ENCODE measurements around the gene TPGS1.

Gene TPGS1

GRCh38 chr19:482186-483041 lies 24.9 kb upstream of the TPGS1 start:
- DNase-seq (ENCODE audit: low read depth in 1 of 2, low spot score in 1 of 2) = no peak
- in situ Hi-C loops (cut with HindIII; ENCODE audit: low pct_unique_long_range_greater_than_20kb, low sequenced_read_pairs) = no loop called here
- no peak for TF ChIP-seq JUND (IDR thresholded peaks at IDR 0.05; ENCODE audit: low read depth)

DNA sequence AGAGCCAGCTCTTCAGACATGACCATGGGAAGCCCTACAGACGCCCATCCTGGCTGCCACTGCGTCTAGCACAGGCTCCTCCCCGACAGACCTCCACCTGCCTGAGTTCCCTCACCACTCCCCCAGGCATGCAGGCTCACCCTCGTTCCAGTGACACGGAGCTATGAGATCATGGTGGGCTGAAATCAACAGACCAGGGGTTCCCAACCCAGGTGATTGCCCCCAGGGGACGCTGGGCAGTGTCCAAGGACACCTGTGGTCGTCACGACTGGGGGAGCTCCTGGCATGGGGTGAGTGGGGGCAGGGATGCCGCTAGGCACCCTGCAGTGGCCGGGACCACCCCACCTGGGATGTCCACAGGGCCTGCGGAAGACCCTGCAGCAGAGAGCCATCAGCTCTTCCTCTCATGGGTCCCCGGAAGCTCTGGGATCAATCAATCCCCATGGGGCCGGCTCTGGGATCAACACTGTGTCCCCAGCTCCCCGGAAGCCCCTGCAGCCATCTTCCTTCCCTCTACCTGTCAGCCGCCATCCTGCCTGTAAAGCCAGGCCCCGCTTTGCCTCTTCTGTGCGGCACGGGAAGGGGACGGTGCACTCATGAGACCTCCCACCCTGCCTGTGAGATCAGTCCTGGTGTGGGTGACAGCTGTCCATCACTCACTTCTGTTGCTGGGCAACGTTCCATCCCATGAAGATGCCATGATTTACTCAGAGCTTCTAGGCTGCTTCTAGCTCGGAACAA lies 23.8 kb upstream of the TPGS1 start:
- no peak for DNase-seq (ENCODE audit: low read depth in 1 of 2, low spot score in 1 of 2)
- no peak for TF ChIP-seq JUND (IDR thresholded peaks at IDR 0.05; ENCODE audit: low read depth)
- in situ Hi-C loops (cut with HindIII; ENCODE audit: low pct_unique_long_range_greater_than_20kb, low sequenced_read_pairs) = no loop called here

DNA sequence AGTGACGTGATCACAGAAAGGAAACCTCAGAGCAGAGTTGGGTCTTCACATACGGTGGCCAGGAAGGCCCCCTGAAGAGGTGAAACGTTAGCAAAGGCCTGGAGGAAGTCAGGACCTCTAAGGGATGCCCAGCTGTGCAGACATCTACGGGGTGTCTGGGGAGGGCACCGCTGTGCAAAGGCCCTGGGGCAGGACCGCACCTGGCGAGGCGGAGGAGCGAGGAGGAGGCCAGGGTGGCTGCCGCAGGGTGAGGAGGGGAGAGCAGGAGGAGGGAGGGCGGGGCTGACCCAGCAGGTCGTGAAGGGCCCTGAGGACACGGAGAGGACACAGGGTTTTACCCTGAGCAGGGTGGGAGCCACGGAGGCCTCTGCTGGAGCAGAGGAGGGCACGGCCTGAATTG lies 22.8 kb upstream of the TPGS1 start:
- no peak for DNase-seq (ENCODE audit: low read depth in 1 of 2, low spot score in 1 of 2)
- TF ChIP-seq JUND (IDR thresholded peaks at IDR 0.05; ENCODE audit: low read depth) = no peak
- in situ Hi-C loops (cut with HindIII; ENCODE audit: low pct_unique_long_range_greater_than_20kb, low sequenced_read_pairs) = no loop called here

DNA sequence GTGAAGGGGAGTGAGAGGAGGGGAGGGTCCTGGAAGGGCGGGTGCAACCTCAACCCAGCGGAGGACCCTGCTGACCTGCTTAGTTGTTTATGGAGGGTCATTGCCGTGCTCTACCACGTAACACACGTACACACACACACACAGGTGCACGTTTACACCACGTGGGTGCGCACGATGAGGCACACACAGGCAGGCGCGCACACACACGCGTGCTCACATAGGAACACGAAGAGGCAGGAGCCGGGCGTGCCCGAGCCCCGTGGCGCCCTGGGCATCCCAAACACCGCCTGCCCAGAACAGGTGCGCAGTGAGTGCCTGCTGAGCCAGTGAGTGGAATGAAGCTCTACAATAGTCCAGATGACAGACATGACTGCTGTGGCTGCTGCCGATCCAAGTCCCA lies 22.2 kb upstream of the TPGS1 start:
- DNase-seq (ENCODE audit: low read depth in 1 of 2, low spot score in 1 of 2) = no peak
- in situ Hi-C loops (cut with HindIII; ENCODE audit: low pct_unique_long_range_greater_than_20kb, low sequenced_read_pairs) = no loop called here
- TF ChIP-seq JUND (IDR thresholded peaks at IDR 0.05; ENCODE audit: low read depth) = no peak

DNA sequence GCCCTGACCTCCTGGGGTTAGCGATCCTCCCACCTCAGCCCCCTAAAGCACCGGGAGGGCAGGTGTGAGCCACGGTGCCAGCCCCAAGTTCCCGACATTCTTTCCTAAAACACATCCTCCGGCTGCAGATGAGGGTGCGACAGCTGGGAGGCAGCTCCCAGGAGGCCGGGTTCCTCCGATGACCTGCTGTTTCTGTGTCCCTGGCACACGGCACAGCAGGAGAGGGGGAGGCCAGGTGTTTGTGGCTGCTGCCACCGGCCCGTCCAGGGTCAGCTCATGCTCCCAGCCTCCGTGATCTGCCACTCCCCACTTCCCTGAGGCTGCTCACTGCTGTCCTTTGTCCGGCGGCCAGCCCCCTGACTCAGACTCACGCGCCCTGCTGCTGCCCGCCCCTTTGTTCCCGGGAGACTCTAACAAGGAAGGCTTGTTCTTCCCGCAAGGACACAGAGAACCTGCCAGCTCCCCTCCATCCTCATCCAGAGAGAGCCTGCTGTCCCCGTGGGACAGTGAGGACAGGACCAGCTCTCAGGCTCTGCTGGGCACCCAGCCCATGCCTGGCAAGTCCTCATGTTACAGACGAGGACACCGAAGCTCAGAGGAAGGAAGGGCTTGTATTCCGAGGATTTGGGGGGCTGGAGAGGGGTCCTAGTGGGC lies 21.6 kb upstream of the TPGS1 start:
- in situ Hi-C loops (cut with HindIII; ENCODE audit: low pct_unique_long_range_greater_than_20kb, low sequenced_read_pairs) = no loop called here
- TF ChIP-seq JUND (IDR thresholded peaks at IDR 0.05; ENCODE audit: low read depth) = no peak
- no peak for DNase-seq (ENCODE audit: low read depth in 1 of 2, low spot score in 1 of 2)

DNA sequence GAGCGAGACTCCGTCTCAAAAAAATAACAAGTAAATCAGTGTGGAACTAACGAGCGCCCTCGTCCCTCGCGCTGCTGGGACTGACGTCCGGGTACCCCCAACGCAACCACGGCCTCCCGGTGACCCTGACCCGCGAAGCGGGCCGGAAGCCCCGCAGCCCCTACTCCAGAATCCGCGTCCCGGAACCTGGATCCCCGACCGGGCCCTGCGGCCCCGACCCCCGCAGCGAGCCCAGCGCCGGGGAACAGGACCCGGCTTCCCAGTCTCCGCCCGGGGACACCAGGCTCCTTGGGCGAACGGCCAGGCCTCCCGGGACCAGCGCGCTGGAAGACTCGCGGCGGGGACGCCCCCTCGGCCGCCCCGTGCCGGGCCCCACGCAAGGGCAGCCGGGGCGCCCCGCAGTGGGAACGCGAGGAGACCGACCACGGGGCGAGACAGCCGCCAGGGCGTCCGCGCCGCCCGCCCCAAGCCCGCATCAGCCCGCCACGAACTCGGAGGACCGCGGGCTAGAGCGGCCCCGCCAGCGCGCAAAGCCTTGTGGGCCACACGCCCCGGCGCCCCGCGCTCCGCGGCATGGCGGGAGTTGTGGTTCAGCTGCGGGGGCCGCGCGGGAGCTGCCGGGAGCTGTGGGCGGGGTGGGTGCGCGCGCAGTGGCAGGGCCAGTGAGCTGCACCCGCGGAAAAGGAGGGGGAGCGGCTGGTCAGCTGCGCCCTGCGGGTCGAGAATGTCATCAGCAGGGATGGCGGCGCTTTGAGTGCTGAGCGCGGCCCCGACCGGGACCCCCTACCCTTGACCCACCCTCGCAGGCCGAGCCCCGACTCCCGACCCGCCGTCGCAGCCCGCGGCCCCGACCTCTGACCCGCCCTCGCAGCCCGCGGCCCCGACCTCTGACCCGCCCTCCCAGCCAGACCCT lies 18.5 kb upstream of the TPGS1 start:
- TF ChIP-seq JUND (IDR thresholded peaks at IDR 0.05; ENCODE audit: low read depth) = no peak
- peak; percentile 94 for DNase-seq (ENCODE audit: low read depth in 1 of 2, low spot score in 1 of 2)
- in situ Hi-C loops (cut with HindIII; ENCODE audit: low pct_unique_long_range_greater_than_20kb, low sequenced_read_pairs) = no loop called here

- no peak for DNase-seq (ENCODE audit: low read depth in 1 of 2, low spot score in 1 of 2)
- no peak for TF ChIP-seq JUND (IDR thresholded peaks at IDR 0.05; ENCODE audit: low read depth)
- in situ Hi-C loops (cut with HindIII; ENCODE audit: low pct_unique_long_range_greater_than_20kb, low sequenced_read_pairs) = no loop called here
Measured at GRCh38 chr19:489418-490196, 17.7 kb upstream of the TPGS1 start.

DNA sequence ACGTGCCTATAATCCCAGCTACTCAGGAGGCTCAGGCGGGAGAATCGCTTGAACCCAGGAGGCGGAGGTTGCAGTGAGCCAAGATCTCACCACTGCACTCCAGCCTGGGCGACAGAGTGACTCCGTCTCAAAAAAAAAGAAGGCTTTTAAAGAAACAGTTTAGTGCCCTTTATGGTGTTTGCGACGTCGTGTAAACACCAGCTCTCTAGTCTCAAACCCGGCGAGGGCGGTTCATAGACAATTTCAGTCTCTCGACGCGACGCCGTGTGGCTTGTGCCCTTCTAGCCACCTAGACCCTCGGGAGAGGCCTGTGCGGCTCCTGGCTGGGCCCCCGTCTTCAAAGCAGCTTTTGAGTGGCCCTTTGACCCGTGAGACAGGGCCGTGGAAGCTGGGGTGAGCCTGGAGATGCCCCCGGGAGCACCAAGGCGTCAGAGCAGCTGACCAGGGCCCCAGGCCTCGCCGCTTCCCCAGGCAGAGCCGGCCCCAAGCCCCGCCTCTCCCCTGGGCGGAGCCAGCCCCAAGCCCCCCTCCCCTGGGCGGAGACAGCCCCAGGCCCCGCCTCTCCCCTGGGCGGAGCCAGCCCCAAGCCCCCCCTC lies 16.1 kb upstream of the TPGS1 start:
- DNase-seq (ENCODE audit: low read depth in 1 of 2, low spot score in 1 of 2) = peak in 1 of 2 experiments; percentile 70
- in situ Hi-C loops (cut with HindIII; ENCODE audit: low pct_unique_long_range_greater_than_20kb, low sequenced_read_pairs) = no loop called here
- TF ChIP-seq JUND (IDR thresholded peaks at IDR 0.05; ENCODE audit: low read depth) = no peak

DNA sequence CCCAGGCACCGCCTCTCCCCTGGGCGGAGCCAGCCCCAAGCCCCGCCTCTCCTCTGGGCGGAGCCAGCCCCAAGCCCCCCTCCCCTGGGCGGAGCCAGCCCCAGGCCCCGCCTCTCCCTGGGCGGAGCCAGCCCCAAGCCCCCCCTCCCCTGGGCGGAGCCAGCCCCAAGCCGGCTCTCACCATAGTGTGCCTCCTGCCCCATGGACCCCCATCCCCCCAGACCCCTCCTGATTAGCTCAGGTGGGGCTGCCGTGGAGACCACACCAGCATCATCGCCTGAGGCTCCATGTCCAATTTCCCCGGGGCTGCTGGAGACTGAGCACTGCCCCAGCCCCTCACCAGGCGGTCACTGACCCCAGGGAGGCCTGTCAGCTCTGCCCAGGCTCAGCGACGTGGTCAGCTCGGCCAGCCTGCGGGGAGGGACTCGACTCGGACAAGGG lies 15.2 kb upstream of the TPGS1 start:
- in situ Hi-C loops (cut with HindIII; ENCODE audit: low pct_unique_long_range_greater_than_20kb, low sequenced_read_pairs) = no loop called here
- no peak for TF ChIP-seq JUND (IDR thresholded peaks at IDR 0.05; ENCODE audit: low read depth)
- DNase-seq (ENCODE audit: low read depth in 1 of 2, low spot score in 1 of 2) = peak in 1 of 2 experiments; percentile 51

DNA sequence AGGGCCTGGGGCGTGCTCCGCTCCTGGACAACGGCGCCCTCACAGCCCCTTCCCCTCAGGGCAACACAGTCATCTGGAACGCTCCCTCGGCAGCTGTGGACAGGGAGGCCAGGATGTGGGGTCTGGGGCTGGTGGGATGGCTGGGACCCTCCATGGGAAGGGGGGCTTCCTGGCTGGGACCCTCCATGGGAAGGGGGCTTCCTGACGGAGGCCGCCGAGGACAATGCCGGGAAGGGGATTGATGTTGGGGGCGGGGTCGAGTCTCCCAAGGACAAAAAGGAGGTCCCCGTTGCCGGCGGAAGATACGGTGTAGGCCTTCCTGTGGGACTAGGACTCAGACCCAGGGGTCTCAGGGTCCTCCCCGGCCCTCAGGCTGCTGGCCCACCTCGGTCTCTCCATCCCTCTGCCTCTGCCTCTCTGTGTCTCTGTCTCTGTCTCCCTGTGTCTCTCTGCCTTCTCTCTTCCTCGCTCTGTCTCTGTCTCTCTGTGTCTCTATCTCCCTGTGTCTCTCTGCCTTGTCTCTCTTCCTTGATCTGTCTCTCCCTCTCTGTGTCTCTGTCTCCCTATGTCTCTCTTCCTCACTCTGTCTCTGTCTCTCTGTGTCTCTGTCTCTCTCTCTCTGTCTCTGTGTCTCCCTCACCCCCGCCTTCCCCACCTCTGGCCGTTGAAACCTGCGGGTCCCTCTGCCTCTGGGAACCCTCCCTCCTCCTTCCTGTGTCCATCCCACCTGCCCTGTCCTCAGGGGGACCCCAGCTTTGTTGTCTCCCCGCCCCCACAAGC lies 13.7 kb upstream of the TPGS1 start:
- in situ Hi-C loops (cut with HindIII; ENCODE audit: low pct_unique_long_range_greater_than_20kb, low sequenced_read_pairs) = no loop called here
- no peak for TF ChIP-seq JUND (IDR thresholded peaks at IDR 0.05; ENCODE audit: low read depth)
- no peak for DNase-seq (ENCODE audit: low read depth in 1 of 2, low spot score in 1 of 2)

Data from T47D (cell line).